Esophagus squamous epithelium (tissue), 5 donors: ENCODE results near the gene KAZN. TPM values are rescaled to one million over a fixed set of nuclear protein-coding genes. Genes with fewer than 3 reads are reported as not detected.

ENCODE experiments used
- DNase-seq: peaks from one replicate; lab custom pipeline; 2025; lab: John Stamatoyannopoulos, UW
- H3K27ac ChIP-seq, 4 donors: fragments of 200-600 bp; sonication (generic); one replicate each; pipeline ENCODE4 v1.5.1; 2016 to 2019; ENCODE audit warnings: mild to moderate bottlenecking in 1 of 4
- H3K27me3 ChIP-seq, 4 donors: fragments of 200-600 bp; sonication (generic); 1 replicate in 3 of 4; 2 replicates in 1 of 4; pipeline versions ENCODE4 v1.5.1 to v1.6.0; 2017 to 2021; ENCODE audit warnings: antibody characterized with exemption in 1 of 4
- H3K36me3 ChIP-seq, 3 donors: fragments of 200-600 bp; sonication (generic); one replicate each; pipeline ENCODE4 v1.5.1; 2016 to 2019
- H3K4me1 ChIP-seq, 3 donors: fragments of 200-600 bp; sonication (generic); one replicate each; pipeline ENCODE4 v1.5.1; 2017 to 2019
- H3K4me3 ChIP-seq, 4 donors: fragments of 200-600 bp; sonication (generic); 1 replicate in 3 of 4; 2 replicates in 1 of 4; pipeline ENCODE4 v1.5.1; 2016 to 2019; ENCODE audit warnings: mild to moderate bottlenecking in 2 of 4, moderate library complexity in 1 of 4
- H3K9me3 ChIP-seq, 3 donors: fragments of 200-600 bp; sonication (generic); one replicate each; pipeline ENCODE4 v1.5.1; 2016 to 2019
- CTCF ChIP-seq, 6 experiments: fragments of 450-650 bp in 4 of 6; fragments of 200-600 bp in 2 of 6; sonication (generic) in 2 of 6; IDR thresholded peaks; one replicate each; pipeline ENCODE4 v1.5.1; 2016 to 2019; ENCODE audit warnings: antibody characterized with exemption in 6 of 6, mild to moderate bottlenecking in 4 of 6, moderate library complexity in 4 of 6
- POLR2A ChIP-seq, 4 donors: fragments of 450-650 bp; IDR thresholded peaks; one replicate each; pipeline ENCODE4 v1.6.1; 2017; ENCODE audit warnings: antibody characterized with exemption in 4 of 4, mild to moderate bottlenecking in 4 of 4, moderate library complexity in 3 of 4
- WGBS, 2 donors: methylation state at CpG; one replicate each; pipeline ENCODE4 v1.1.5; 2018; 5-methylcytosine and 5-hydroxymethylcytosine counted together
- intact Hi-C: fragments of 100-400 bp; cut with DNase I; formaldehyde crosslinking; loops from one replicate; pipeline ENCODE4 v1.15.0; 2022
- total RNA-seq, 4 donors: library from RNA; depleted of rRNA; stranded (reverse); fragments of >200 nt; gene quantifications; one replicate each; pipeline ENCODE4 v1.1.0, GENCODE V29; 2016
- donor health status: DM: yes; HTN: yes; CAD: no.

KAZN gene
- total RNA-seq, 4 donors from 2014 or later: 25.0 to 54.5 (median 30.8) TPM

- no peaks in the 10 kb centered on the region for H3K4me1 ChIP-seq
- no peak overlapping the region for H3K4me3 ChIP-seq
- 86 to 100% methylated on average over 3 to 6 of the region's 9 CpGs for WGBS, 2 donors
- no peaks in the 10 kb centered on the region for H3K9me3 ChIP-seq
- TF ChIP-seq POLR2A (IDR thresholded peaks at IDR 0.05): no peak
- TF ChIP-seq CTCF (IDR thresholded peaks at IDR 0.05): no peak
- H3K27ac ChIP-seq: no peak overlapping the region
- no peaks in the 10 kb centered on the region for H3K27me3 ChIP-seq
- no peaks in the 10 kb centered on the region for H3K36me3 ChIP-seq
- intact Hi-C loops: loop anchor here (10.0 kb wide), 1 partner anchor 91 kb away; no protein-coding TSS in a partner anchor
- DNase-seq: no peak
These were observed 525.4 kb downstream of the KAZN start for GRCh38 chr1:15123925-15124324.

GRCh38 chr1:15124362-15125100 lies 526.0 kb downstream of the KAZN start:
- WGBS, 2 donors: 87 to 91% methylated on average over 10 to 22 of the region's 25 CpGs
- DNase-seq: no peak
- intact Hi-C loops: loop anchor here (5.0 to 10.0 kb wide), 2 partner anchors 90 to 148 kb away; no protein-coding TSS in a partner anchor
- H3K27ac ChIP-seq: no peak overlapping the region
- H3K9me3 ChIP-seq: no peaks in the 10 kb centered on the region
- no peaks in the 10 kb centered on the region for H3K27me3 ChIP-seq
- TF ChIP-seq CTCF (IDR thresholded peaks at IDR 0.05) (no peak), POLR2A (IDR thresholded peaks at IDR 0.05) (no peak)
- H3K36me3 ChIP-seq: no peaks in the 10 kb centered on the region
- H3K4me1 ChIP-seq: no peaks in the 10 kb centered on the region
- H3K4me3 ChIP-seq: no peak overlapping the region

- Histone ChIP-seq H3K27ac (no peak overlapping the region), H3K9me3 (no peaks in the 10 kb centered on the region), H3K4me3 (no peak overlapping the region), H3K4me1 (no peaks in the 10 kb centered on the region), H3K36me3 (no peaks in the 10 kb centered on the region), H3K27me3 (no peaks in the 10 kb centered on the region)
- intact Hi-C loops: loop anchor here (5.0 to 10.0 kb wide), 2 partner anchors 90 to 147 kb away; no protein-coding TSS in a partner anchor
- WGBS, 2 donors: 84 to 86% methylated on average over 7 of the region's 7 CpGs
- TF ChIP-seq POLR2A (IDR thresholded peaks at IDR 0.05) (no peak), CTCF (IDR thresholded peaks at IDR 0.05) (no peak)
- DNase-seq: no peak
These were observed 526.7 kb downstream of the KAZN start for GRCh38 chr1:15125101-15125745.

- Histone ChIP-seq H3K36me3 (no peaks in the 10 kb centered on the region), H3K27me3 (peaks cover 0 to under 1% (median 0%) of the 10 kb centered on the region in 4 donors), H3K9me3 (no peaks in the 10 kb centered on the region), H3K4me3 (no peak overlapping the region), H3K4me1 (no peaks in the 10 kb centered on the region), H3K27ac (no peak overlapping the region)
- DNase-seq: no peak
- intact Hi-C loops: loop anchor here (5.0 to 10.0 kb wide), 2 partner anchors 87 to 144 kb away; no protein-coding TSS in a partner anchor
- TF ChIP-seq POLR2A (IDR thresholded peaks at IDR 0.05) (no peak), CTCF (IDR thresholded peaks at IDR 0.05) (no peak)
- WGBS, 2 donors: 62 to 74% methylated on average over 6 of the region's 6 CpGs
These were observed 529.6 kb downstream of the KAZN start for GRCh38 chr1:15128077-15128476.
